GM18861 (cell line): ENCODE data around the gene BCO2.

ENCODE experiments used
- ATAC-seq: cut with Tn5 transposase; IDR thresholded peaks from one replicate; pipeline ENCODE4 v1.9.1; 2021; ENCODE audit not compliant: unreplicated experiment

Gene BCO2

DNA sequence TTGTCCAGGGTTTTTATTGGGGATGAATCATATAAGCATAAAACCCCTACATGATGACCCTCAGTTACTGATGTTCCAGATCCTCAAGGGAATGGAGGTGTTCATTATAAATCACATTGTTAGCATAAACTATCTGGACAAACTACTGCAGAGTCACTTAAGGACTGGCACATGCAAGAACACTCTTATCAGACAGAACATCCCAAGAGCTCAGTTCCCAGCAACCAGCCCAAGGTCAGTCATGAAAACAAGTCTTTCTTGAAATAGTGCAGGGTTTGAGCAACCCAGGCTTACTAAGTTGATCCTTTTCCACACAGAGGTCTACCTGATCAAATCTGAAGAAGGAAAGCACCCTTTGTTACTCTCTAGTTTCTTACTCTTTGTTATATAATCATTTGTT is 37.4 kb downstream of the BCO2 start:
- no peak for ATAC-seq

- ATAC-seq, result no peak
Observed at GRCh38 chr11:112213753-112214152, 38.4 kb downstream of the BCO2 start.

GRCh38 chr11:112215621-112216020 is 40.3 kb downstream of the BCO2 start:
- no peak for ATAC-seq

GRCh38 chr11:112216561-112217105 is 41.3 kb downstream of the BCO2 start:
- ATAC-seq, result no peak

- ATAC-seq, result peak; percentile 99
Observed at GRCh38 chr11:112219476-112220232, 44.3 kb downstream of the BCO2 start.

DNA sequence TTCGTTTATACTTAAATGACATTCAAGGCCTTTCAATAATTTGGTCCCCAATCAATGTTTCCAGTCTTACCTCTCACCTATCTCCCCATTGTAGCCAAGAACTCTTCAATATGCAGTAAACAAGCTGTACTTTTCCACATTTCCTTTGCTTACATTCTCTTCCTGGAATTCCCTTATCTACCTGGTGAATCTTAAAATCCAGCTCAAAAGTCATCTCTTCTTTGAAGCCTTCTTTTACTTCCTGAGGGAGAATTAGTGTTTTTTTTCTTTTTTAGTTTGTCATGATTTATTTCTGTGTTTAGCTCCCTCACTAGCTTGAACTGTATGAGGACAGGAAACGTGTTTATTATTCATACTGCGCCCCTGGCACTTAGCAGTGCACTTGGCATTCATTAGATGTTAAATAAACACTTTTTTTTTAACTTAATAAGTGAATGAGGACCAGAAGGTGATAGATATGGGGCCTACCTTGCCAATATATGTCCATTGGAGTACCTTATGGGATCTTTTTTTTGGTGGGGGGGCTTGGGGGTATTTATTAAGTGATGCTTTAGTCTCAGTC is 46.0 kb downstream of the BCO2 start:
- no peak for ATAC-seq

GRCh38 chr11:112222303-112222702 is 47.0 kb downstream of the BCO2 start:
- ATAC-seq, result no peak

- ATAC-seq, result no peak
Observed at GRCh38 chr11:112223121-112223520, 47.8 kb downstream of the BCO2 start.

GRCh38 chr11:112223754-112224532 is 48.6 kb downstream of the BCO2 start:
- no peak for ATAC-seq

DNA sequence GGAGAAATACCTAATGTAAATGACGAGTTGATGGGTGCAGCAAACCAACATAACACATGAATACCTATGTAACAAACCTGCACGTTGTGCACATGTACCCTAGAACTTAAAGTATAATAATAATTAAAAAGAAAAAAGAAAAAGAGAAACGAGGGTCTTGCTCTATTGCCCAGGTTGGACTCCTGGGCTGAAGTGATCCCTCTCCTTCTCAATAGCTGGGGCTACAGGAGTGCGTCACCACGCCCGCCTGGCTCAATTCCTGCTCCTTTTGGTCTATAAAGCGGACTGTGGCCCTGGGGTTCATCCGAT is 50.4 kb downstream of the BCO2 start:
- ATAC-seq, result no peak

DNA sequence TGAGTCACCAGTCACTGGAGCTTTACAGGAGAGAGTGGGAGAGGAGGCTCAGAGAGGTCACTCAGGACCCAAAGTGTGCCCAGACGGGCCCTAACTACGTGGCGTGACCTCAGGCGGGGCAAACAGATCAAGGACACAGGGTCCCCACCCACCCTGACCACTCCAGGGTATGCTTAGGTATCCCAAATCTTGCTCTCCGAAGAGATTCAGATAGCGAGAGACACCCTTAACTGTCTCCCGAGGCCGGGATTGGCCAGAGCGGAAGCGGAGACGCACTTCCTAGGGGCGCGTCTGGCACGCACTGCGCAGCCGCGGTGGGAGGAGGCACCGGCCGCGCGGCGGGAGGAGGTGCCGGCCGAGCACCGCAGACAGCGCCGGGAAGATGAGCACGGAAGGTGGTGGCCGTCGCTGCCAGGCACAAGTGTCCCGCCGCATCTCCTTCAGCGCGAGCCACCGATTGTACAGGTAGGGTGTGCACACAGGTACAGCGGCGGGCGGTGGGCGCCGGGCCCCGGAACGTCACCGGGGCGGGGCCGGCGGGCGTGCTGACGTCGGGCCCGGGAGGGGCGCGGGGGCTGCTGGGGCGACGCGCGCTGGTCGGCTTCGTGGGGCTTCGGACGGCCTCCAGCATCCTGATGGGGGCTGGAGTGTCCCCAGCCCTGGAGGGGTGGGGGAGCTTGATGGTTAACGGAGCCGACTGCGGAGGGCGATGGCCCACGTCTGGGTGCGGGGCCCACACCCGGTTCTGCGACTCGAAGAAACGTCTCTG is 50.9 kb downstream of the BCO2 start, which contains the start of gene PTS:
PTS (plus strand) TSS at position 367 of the 769 bp plus-strand sequence; CDS start at position 383, 16 bp downstream.
- ATAC-seq, result peak; percentile 92

DNA sequence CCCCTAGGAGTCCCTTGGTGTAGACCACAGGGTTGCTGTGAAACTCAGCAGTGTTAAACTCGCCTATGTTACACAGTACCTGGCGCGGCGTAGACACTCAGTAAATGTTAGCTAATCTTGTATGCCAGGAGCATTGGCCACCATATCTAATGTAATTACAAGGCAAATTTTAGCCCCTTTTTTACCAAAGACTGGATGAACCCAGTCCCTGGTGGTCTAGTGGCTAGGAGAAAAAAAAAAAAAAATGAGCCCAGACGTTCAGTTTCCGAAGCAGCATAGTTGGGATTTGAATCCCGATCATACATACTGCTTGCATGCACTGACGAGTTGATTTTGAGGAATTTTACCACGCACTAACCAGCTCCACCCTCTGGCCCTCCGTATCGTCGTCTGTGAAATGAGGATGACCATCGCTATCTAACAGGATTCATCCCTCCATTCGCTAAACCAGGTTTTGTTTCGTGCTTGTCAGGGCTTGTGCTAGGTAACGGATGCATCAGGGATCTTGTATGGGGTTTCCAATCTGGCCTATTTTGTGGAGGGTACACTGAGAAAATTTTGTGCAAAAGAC is 51.6 kb downstream of the BCO2 start:
- peak; percentile 29 for ATAC-seq

- no peak for ATAC-seq
Observed at GRCh38 chr11:112227471-112227870, 52.2 kb downstream of the BCO2 start.

DNA sequence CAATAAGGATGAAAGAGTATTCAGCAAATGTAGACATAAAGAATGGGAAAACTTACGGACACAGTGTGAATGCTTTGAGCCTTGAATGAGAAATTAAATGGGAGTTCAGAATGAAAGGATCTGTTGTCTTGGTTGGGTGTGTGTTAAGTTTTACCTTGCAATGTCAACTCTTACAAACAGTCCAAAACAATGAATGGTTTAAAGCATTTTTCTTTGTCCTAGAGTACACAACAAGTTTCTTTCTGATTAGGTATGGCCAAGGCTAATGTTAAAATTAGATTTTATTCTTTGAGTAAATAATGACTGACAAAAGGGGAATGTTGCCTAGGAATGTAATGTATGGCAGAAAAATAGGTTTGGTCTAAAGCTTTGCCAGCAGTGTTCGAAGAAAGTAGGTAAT is 53.4 kb downstream of the BCO2 start:
- ATAC-seq, result no peak

- ATAC-seq, result no peak
Observed at GRCh38 chr11:112229159-112229558, 53.8 kb downstream of the BCO2 start.

GRCh38 chr11:112229746-112230433 is 54.6 kb downstream of the BCO2 start:
- no peak for ATAC-seq

DNA sequence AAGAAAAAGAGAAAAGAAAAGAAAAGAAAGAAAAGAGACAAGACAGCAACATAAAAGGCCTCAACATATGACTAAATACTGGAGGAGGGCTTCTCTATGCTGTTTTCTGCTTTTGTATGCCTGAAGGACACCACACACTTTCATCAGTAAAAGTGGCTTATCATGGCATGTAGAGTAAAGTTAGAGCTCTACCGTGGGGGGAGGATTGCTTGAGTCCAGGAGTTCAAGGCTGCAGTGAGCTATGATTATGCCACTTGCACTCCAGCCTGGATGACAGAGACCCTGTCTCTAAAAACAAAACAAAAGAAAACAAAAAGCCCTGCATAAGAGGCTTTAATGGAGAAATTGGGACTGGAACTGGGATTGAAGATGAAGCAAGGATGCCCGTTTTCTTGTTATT is 56.6 kb downstream of the BCO2 start:
- no peak for ATAC-seq

DNA sequence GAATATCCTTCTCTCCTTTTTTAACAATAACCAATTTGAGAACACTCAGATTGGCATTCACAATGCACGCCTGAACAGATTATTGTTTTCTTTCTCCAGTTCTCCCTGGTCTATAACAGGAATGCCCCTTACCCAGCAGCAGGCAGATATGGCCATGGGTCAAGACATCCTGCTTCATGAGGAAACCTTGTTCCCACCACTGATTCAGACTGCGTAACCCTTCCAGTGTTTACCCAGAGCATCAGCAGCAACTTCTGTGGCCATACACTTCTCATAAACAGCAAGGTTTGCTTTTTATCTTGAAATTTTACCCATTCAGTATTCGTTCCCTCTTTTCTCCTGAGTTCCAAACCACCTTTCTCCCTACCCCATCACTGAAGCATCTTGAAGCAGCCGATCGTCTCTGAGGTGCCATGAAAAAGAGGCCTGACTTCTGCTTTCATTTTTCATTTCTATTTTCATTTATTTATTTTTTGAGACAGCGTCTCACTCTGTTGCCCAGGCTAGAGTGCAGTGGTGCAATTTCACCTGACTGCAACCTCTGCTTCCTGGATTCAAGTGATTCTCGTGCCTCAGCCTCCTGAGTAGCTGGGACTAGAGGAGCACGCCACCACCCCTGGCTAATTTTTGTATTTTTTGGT is 60.6 kb downstream of the BCO2 start:
- no peak for ATAC-seq

DNA sequence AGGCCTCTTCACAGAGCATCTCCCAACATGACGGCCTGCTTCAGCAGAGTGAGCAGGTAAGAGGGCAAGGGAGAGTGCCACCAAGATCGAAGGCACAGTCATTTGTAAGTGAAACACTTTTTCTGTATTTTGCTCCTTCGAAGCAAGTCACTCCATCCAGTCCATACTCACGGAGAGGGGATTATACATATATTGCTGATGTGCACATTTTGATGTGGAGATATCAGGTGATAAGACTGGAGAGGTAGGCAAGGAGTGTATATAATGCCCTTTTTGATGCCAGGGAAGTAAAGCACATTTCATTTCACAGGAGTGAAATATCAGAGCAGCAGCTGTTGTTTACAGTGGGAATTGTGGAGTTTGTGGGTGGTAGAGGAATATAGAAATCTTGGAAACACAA is 62.1 kb downstream of the BCO2 start:
- no peak for ATAC-seq

DNA sequence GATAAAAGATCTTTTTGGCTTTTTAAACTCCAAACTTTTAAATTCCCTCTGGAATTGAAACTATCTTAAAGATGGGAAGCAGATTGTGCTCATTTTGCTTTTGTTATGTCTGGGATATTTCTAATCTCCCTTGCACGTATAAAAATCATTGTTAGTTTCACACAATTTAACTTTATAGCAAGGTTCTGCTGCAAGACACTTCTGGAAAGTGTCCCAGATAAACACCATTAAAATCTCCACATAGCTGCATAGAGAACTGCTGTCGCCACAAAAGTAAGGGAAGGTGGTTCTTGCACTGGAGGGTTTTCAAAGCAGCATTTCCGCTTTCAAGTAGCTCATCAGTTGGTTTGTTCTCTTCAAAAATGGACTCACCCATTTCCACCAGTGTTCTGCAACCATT is 62.7 kb downstream of the BCO2 start:
- no peak for ATAC-seq
